Measurements from ENCODE around the gene CXCL1.

CXCL1 gene

GRCh38 chr4:73870260-73870659 lies 1.1 kb downstream of the CXCL1 start:
- Histone ChIP-seq H3K27me3 (ENCODE audit: control insufficient read depth, insufficient read depth, low read length) (no peaks in the 10 kb centered on the region), H3K4me1 (ENCODE audit: control insufficient read depth, insufficient read depth, low read length) (no peaks in the 10 kb centered on the region), H3K4me3 (ENCODE audit: low read length) (peak overlapping the region; percentile 77), H3K36me3 (ENCODE audit: control insufficient read depth, insufficient read depth, low read length) (no peaks in the 10 kb centered on the region), H3K27ac (ENCODE audit: low read depth, low read length) (no peak overlapping the region), H3K9ac (ENCODE audit: low read length) (no peak overlapping the region)

DNA sequence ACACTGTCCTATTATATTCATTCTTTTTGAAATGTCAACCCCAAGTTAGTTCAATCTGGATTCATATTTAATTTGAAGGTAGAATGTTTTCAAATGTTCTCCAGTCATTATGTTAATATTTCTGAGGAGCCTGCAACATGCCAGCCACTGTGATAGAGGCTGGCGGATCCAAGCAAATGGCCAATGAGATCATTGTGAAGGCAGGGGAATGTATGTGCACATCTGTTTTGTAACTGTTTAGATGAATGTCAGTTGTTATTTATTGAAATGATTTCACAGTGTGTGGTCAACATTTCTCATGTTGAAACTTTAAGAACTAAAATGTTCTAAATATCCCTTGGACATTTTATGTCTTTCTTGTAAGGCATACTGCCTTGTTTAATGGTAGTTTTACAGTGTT lies 1.6 kb downstream of the CXCL1 start:
- H3K4me1 ChIP-seq (ENCODE audit: control insufficient read depth, insufficient read depth, low read length): no peaks in the 10 kb centered on the region
- no peak overlapping the region for H3K27ac ChIP-seq (ENCODE audit: low read depth, low read length)
- H3K36me3 ChIP-seq (ENCODE audit: control insufficient read depth, insufficient read depth, low read length): no peaks in the 10 kb centered on the region
- H3K27me3 ChIP-seq (ENCODE audit: control insufficient read depth, insufficient read depth, low read length): no peaks in the 10 kb centered on the region
- H3K9ac ChIP-seq (ENCODE audit: low read length): no peak overlapping the region
- H3K4me3 ChIP-seq (ENCODE audit: low read length): no peak overlapping the region

- H3K36me3 ChIP-seq (ENCODE audit: control insufficient read depth, insufficient read depth, low read length): no peaks in the 10 kb centered on the region
- H3K9ac ChIP-seq (ENCODE audit: low read length): no peak overlapping the region
- no peaks in the 10 kb centered on the region for H3K27me3 ChIP-seq (ENCODE audit: control insufficient read depth, insufficient read depth, low read length)
- no peak overlapping the region for H3K4me3 ChIP-seq (ENCODE audit: low read length)
- no peak overlapping the region for H3K27ac ChIP-seq (ENCODE audit: low read depth, low read length)
- H3K4me1 ChIP-seq (ENCODE audit: control insufficient read depth, insufficient read depth, low read length): no peaks in the 10 kb centered on the region
Observed at GRCh38 chr4:73871511-73872310, 2.5 kb downstream of the CXCL1 start.

DNA sequence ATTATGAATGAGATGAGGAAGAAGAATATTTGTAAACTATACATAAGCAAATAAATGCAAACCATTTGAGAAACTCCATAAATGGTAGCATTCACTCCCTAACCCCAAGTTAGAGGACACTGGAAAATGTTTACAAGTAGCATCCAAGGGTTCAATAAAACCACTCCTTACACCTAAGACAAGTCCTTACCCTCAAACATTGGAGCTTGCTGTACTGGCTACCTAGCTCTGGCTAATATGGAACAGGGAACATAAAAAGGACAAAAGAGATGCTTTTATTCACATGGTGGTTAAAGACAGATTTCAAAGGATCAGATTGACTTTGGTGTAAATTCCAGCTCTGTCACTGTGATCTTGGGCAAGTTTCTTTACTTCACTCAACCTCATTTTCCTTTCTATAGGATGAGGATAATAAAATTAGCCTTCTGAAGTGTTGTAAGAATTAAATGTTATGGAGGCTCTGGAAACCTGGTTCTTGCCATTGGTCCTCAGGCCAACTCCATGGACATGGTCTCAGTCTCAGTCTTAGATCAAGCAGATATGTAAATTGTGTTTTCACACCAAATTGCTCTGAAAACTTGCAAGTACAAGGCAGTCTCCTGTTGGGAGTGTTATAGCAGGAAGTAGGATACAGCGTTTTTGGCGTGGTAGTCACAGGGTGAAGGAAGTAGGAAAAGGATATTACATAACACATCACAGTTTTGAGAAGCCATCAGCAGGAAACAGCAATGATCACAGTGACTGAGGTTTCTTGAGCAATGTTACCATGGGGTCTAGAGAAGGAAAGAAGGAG lies 3.3 kb downstream of the CXCL1 start:
- Histone ChIP-seq H3K4me3 (ENCODE audit: low read length) (no peak overlapping the region), H3K4me1 (ENCODE audit: control insufficient read depth, insufficient read depth, low read length) (no peaks in the 10 kb centered on the region), H3K27me3 (ENCODE audit: control insufficient read depth, insufficient read depth, low read length) (no peaks in the 10 kb centered on the region), H3K9ac (ENCODE audit: low read length) (no peak overlapping the region), H3K36me3 (ENCODE audit: control insufficient read depth, insufficient read depth, low read length) (no peaks in the 10 kb centered on the region), H3K27ac (ENCODE audit: low read depth, low read length) (no peak overlapping the region)

DNA sequence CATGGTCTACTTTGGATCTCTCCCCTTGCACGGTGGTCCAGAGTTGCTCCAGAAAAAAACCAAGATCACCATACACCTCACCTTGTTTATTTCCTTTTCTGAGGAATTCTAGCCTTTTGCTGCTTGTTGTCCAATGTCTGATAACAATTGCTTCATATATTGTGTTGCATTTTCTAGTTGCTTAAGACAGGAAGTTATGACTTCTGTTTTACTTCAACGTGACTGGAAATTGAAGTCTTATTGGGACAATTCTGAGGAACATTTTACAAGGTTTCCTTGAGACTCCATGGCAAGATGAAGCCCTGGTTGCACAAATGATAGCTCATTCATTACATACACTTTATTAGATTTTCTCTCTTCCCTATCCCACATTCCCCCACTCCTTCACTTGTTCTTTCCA lies 5.2 kb downstream of the CXCL1 start:
- no peaks in the 10 kb centered on the region for H3K36me3 ChIP-seq (ENCODE audit: control insufficient read depth, insufficient read depth, low read length)
- H3K27me3 ChIP-seq (ENCODE audit: control insufficient read depth, insufficient read depth, low read length): no peaks in the 10 kb centered on the region
- no peak overlapping the region for H3K9ac ChIP-seq (ENCODE audit: low read length)
- no peaks in the 10 kb centered on the region for H3K4me1 ChIP-seq (ENCODE audit: control insufficient read depth, insufficient read depth, low read length)
- H3K4me3 ChIP-seq (ENCODE audit: low read length): no peak overlapping the region
- H3K27ac ChIP-seq (ENCODE audit: low read depth, low read length): no peak overlapping the region

DNA sequence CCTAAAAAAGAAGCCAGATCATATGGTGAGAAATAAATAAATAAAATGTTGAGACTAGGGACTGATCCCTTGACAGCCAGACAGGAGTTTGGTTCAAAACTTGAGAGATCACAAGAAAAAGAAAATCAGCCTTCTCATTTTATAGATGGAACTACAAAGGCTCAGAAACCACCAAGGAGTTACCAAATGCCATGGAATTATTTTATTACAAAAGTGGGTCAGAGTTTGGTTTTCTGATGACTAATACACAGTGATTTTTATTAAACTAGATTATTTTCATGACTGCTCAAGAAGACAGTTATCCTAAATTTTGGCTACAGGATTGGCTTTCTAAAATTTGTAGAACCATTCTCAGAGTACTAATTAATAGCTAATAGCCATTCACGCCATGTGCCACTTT lies 6.2 kb downstream of the CXCL1 start:
- H3K36me3 ChIP-seq (ENCODE audit: control insufficient read depth, insufficient read depth, low read length): no peaks in the 10 kb centered on the region
- no peak overlapping the region for H3K4me3 ChIP-seq (ENCODE audit: low read length)
- H3K27ac ChIP-seq (ENCODE audit: low read depth, low read length): no peak overlapping the region
- H3K9ac ChIP-seq (ENCODE audit: low read length): no peak overlapping the region
- no peaks in the 10 kb centered on the region for H3K27me3 ChIP-seq (ENCODE audit: control insufficient read depth, insufficient read depth, low read length)
- no peaks in the 10 kb centered on the region for H3K4me1 ChIP-seq (ENCODE audit: control insufficient read depth, insufficient read depth, low read length)

DNA sequence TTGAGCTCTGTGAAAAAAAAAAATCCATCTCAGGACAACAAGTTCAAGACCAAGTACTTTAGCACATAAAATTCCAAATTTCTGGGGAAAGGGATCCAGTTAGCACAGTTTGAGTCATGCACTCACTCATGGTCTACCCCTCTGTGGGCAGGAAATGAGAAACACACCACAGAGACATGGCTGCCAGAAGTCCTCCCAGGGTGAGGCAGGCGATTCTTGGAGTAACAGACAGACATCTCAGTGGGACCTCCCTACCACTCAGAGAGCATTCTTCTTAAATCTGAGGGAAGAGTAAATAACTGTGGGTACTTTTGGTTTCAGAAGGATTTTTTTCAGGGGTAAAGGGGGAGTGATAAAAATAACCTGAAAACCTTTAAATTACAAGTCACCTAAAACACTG lies 14.1 kb downstream of the CXCL1 start:
- Histone ChIP-seq H3K36me3 (ENCODE audit: control insufficient read depth, insufficient read depth, low read length) (no peaks in the 10 kb centered on the region), H3K4me3 (ENCODE audit: low read length) (no peak overlapping the region), H3K27me3 (ENCODE audit: control insufficient read depth, insufficient read depth, low read length) (no peaks in the 10 kb centered on the region), H3K4me1 (ENCODE audit: control insufficient read depth, insufficient read depth, low read length) (no peaks in the 10 kb centered on the region), H3K9ac (ENCODE audit: low read length) (no peak overlapping the region), H3K27ac (ENCODE audit: low read depth, low read length) (no peak overlapping the region)

DNA sequence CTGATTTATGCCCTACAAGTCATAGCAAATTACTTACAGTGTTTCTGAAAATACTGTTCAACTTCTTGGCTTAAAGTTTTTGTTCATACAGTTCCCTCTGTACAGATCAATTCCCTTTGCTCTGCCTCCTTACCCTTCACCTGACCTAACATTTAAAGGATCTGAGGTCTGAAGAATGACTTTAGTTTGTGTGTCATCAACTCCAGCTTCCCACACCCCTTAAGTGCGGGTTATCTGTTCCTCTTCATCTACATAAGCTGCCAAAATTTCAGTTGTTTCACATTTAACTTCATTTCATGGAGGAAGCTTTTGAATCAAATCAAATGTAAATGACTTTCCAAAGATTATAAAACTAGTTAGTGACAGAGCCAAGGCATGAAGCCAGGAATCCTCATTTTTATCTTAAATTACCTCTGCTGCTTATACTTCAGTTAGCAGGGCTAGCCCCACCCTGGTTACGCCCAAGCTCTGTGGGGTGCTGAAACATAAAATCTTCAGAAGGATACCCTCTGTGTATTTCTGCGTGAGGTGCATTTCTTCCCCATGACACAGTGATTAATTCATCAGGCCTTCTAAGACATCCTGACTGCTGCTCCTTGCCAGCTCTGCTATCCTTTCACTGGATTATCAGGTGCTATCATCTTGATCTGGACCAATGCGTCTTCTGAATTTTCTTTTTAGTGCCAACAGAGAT lies 16.5 kb downstream of the CXCL1 start:
- Histone ChIP-seq H3K27ac (ENCODE audit: low read depth, low read length) (no peak overlapping the region), H3K36me3 (ENCODE audit: control insufficient read depth, insufficient read depth, low read length) (no peaks in the 10 kb centered on the region), H3K27me3 (ENCODE audit: control insufficient read depth, insufficient read depth, low read length) (no peaks in the 10 kb centered on the region), H3K4me3 (ENCODE audit: low read length) (no peak overlapping the region), H3K4me1 (ENCODE audit: control insufficient read depth, insufficient read depth, low read length) (no peaks in the 10 kb centered on the region), H3K9ac (ENCODE audit: low read length) (no peak overlapping the region)

DNA sequence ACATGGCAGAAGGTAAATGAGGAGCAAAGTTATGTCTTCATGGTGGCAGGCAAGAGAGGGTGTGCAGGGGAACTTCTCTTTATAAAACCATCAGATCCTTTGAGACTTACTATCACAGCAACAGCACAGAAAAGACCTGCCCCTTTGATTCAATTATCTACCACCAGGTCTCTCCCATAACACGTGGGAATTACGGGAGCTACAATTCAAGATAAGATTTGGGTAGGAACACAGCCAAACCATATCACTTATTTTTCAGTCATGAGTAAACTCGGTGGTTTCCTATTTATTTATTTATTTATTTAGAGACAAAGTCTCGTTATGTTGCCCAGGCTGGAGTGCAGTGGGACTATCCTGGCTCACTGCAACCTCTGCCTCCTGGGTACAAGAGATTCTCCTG lies 22.1 kb downstream of the CXCL1 start:
- Histone ChIP-seq H3K4me3 (ENCODE audit: low read length) (no peak overlapping the region), H3K27me3 (ENCODE audit: control insufficient read depth, insufficient read depth, low read length) (no peaks in the 10 kb centered on the region), H3K27ac (ENCODE audit: low read depth, low read length) (no peak overlapping the region), H3K9ac (ENCODE audit: low read length) (no peak overlapping the region), H3K4me1 (ENCODE audit: control insufficient read depth, insufficient read depth, low read length) (no peaks in the 10 kb centered on the region), H3K36me3 (ENCODE audit: control insufficient read depth, insufficient read depth, low read length) (no peaks in the 10 kb centered on the region)

DNA sequence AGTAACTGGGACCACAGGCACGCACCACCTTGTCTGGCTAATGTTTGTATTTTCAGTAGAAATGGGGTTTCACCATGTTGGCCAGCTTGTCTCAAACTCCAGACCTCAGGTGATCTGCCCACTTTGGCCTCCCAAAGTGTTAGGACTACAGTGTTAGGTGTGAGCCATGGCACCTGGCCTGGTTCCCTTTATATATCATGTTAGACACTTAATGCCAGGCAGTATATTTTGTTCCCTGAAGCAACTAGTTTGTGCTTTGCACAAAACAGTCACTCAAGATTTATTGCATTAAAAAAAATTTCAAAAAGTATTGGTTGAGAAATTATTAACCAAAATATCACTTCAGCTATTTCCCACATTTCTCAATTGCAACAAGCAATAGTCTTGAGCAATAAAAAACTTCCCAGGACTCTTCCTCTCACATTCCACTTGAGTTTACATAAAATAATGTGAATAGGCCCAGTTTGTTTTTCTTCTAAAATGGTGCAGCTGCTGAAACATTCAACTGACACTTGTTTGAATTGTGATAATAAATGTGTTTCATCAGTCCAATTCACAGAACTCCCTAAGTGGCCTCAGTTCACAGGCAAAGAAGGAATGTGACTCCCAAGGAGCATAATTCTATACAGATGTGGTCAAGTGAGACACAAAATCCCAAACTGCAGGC lies 22.7 kb downstream of the CXCL1 start:
- Histone ChIP-seq H3K9ac (ENCODE audit: low read length) (no peak overlapping the region), H3K36me3 (ENCODE audit: control insufficient read depth, insufficient read depth, low read length) (no peaks in the 10 kb centered on the region), H3K27ac (ENCODE audit: low read depth, low read length) (no peak overlapping the region), H3K27me3 (ENCODE audit: control insufficient read depth, insufficient read depth, low read length) (no peaks in the 10 kb centered on the region), H3K4me1 (ENCODE audit: control insufficient read depth, insufficient read depth, low read length) (no peaks in the 10 kb centered on the region), H3K4me3 (ENCODE audit: low read length) (no peak overlapping the region)

GRCh38 chr4:73892966-73893365 lies 23.8 kb downstream of the CXCL1 start:
- Histone ChIP-seq H3K9ac (ENCODE audit: low read length) (no peak overlapping the region), H3K27me3 (ENCODE audit: control insufficient read depth, insufficient read depth, low read length) (no peaks in the 10 kb centered on the region), H3K4me1 (ENCODE audit: control insufficient read depth, insufficient read depth, low read length) (no peaks in the 10 kb centered on the region), H3K4me3 (ENCODE audit: low read length) (no peak overlapping the region), H3K27ac (ENCODE audit: low read depth, low read length) (no peak overlapping the region), H3K36me3 (ENCODE audit: control insufficient read depth, insufficient read depth, low read length) (no peaks in the 10 kb centered on the region)

DNA sequence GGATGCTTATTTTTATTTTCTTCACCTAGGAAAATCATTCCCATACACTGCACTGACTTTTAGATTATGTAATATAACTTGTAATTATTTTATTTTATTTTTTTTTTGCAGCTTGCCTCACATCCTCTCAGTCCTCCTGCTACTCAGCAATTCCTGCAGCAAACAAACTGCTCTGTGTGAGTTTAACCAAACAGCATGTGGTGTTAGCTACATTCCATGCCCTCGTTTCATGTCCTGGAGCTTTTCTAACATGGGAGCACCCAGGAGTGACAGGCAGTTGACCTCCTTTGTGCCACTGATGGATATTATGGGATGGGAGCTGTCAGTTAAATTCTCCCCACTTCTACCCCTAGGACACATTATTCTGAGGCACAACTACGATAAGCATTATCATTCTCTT lies 24.8 kb downstream of the CXCL1 start:
- Histone ChIP-seq H3K27me3 (ENCODE audit: control insufficient read depth, insufficient read depth, low read length) (no peaks in the 10 kb centered on the region), H3K36me3 (ENCODE audit: control insufficient read depth, insufficient read depth, low read length) (no peaks in the 10 kb centered on the region), H3K27ac (ENCODE audit: low read depth, low read length) (no peak overlapping the region), H3K4me3 (ENCODE audit: low read length) (no peak overlapping the region), H3K4me1 (ENCODE audit: control insufficient read depth, insufficient read depth, low read length) (no peaks in the 10 kb centered on the region), H3K9ac (ENCODE audit: low read length) (no peak overlapping the region)

Data from rectal smooth muscle tissue (tissue), 1 donor.